ENCODE results near the gene ACAT2. TPM values are rescaled to one million over a fixed set of nuclear protein-coding genes. Genes with fewer than 3 reads are reported as not detected.

Gene ACAT2
- total RNA-seq, 4 donors from 2014 or later = 8.2 to 19.8 (median 13.8) TPM

DNA sequence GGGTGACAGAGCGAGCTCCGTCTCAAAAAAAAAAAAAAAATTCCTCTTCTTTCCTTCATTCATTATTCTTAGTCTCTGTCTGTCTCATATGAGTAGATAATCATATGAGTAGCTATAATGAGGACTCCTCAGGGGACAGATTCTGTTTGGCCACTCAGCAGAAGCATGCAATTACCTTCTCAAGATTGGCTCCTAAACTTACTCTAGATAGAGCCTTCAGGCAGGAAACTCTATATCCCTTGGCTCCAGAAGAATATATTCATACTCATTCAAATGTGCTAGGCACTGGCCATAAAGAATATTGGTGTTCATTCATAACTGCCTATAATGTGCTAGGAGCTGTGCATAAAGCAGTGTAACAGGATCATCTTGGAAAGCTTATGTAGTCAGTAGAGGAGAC, 2.2 kb upstream of the ACAT2 start:
- peaks cover 6 to 22% (median 19%) of the 10 kb centered on the region in 4 donors for H3K4me1 ChIP-seq
- in situ Hi-C loops (cut with MboI; ENCODE audit: low pct_ligation_motif_present in 1 of 4, low pct_unique_long_range_greater_than_20kb in 1 of 4, low sequenced_read_pairs in 3 of 4) (no loop called here), intact Hi-C loops (cut with DNase I; ENCODE audit: low total_unique reads) (no loop called here)
- DNase-seq = no peak
- H3K4me3 ChIP-seq = no peak overlapping the region
- no peaks in the 10 kb centered on the region for H3K27me3 ChIP-seq
- 75 to 82% methylated on average over 2 of the region's 2 CpGs for WGBS, 2 donors (ENCODE audit: low coverage in 1 of 2)
- peaks cover 0 to 14% (median 6%) of the 10 kb centered on the region in 4 donors for H3K36me3 ChIP-seq
- no peaks in the 10 kb centered on the region for H3K9me3 ChIP-seq
- peak overlapping the region in 1 of 4 donors; percentile 0 for H3K27ac ChIP-seq
- TF ChIP-seq POLR2AphosphoS5 (IDR thresholded peaks at IDR 0.05) (peak in 1 of 3 donors; percentile 6), POLR2A (IDR thresholded peaks at IDR 0.05) (no peak)
- TF ChIP-seq, protein P1, sequence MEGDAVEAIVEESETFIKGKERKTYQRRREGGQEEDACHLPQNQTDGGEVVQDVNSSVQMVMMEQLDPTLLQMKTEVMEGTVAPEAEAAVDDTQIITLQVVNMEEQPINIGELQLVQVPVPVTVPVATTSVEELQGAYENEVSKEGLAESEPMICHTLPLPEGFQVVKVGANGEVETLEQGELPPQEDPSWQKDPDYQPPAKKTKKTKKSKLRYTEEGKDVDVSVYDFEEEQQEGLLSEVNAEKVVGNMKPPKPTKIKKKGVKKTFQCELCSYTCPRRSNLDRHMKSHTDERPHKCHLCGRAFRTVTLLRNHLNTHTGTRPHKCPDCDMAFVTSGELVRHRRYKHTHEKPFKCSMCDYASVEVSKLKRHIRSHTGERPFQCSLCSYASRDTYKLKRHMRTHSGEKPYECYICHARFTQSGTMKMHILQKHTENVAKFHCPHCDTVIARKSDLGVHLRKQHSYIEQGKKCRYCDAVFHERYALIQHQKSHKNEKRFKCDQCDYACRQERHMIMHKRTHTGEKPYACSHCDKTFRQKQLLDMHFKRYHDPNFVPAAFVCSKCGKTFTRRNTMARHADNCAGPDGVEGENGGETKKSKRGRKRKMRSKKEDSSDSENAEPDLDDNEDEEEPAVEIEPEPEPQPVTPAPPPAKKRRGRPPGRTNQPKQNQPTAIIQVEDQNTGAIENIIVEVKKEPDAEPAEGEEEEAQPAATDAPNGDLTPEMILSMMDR (IDR thresholded peaks at IDR 0.05) = no peak

DNA sequence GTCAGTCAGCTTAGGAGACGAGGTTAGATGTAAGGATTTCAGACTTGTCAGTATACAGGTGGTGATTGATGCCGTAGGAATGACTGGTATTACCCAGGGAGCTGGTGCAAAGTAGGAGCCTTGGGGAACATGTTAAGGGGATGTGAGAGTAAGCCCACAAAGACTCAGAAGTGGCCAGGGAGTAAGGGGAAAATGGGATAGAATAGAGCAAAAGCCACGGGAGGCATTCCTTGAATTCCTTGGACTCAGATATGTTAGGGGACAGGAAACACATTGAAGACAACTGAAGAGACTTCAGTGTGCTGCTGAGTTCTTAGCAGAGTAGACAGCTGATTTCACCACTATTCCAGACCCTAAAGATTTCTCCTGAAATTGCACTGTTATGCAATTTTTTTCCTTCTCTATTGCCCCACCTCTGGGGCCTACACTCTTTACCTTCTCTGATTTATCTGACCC, 1.2 kb upstream of the ACAT2 start:
- Histone ChIP-seq H3K4me1 (peaks cover 6 to 22% (median 19%) of the 10 kb centered on the region in 4 donors), H3K27ac (peak overlapping the region; percentile 97 to 100 (median 98)), H3K4me3 (peak overlapping the region in 2 of 4 donors; percentile 81 to 92), H3K36me3 (peaks cover 0 to 6% (median 3%) of the 10 kb centered on the region in 4 donors), H3K27me3 (no peaks in the 10 kb centered on the region), H3K9me3 (no peaks in the 10 kb centered on the region)
- no peak for DNase-seq
- WGBS, 2 donors (ENCODE audit: low coverage in 1 of 2) = 56 to 75% methylated on average over 2 to 3 of the region's 3 CpGs
- in situ Hi-C loops (cut with MboI; ENCODE audit: low pct_ligation_motif_present in 1 of 4, low pct_unique_long_range_greater_than_20kb in 1 of 4, low sequenced_read_pairs in 3 of 4) = no loop called here
- TF ChIP-seq POLR2AphosphoS5 (IDR thresholded peaks at IDR 0.05) (no peak), POLR2A (IDR thresholded peaks at IDR 0.05) (no peak), EP300 (IDR thresholded peaks at IDR 0.05; ENCODE audit: low read depth) (no peak)
- TF ChIP-seq, protein P1 (IDR thresholded peaks at IDR 0.05) = no peak
- intact Hi-C loops (cut with DNase I; ENCODE audit: low total_unique reads) = no loop called here

DNA sequence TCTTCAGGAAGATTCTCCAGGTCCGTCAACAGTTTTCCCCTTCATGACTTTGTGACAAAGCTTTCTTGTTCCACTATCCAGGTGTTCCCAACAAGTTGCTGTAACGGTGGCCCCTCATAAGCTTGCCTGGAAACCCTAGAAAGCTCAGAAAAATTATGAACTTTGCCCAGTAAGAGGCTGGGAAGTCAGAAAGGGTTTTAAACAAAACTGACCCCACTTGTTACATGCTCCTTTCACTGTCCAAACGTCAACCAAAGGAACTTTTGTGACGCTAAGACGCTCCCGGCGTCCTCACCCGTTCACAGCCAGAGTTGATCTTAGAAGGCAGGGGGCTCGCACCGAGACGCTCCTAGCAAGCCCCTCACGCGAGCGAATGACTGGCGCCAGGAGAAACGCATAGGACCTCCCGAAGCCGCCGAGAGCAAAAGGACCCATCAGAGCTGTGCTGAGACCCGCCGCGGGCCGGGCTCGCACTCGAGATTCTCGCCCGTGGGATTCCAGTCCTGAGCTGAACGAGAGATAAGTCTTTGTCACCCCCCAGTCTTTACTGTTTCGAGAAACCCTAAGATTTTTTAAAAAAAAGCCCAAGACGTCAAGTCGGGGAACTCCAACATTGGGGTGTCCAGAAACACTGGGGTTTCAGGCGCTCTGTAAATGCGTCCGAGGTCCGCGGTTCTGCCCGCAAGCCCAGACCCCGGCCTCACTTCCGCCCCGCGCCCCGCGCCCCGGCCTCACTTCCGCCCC, 544 bp upstream of the ACAT2 start:
- Histone ChIP-seq H3K4me1 (peaks cover 6 to 22% (median 19%) of the 10 kb centered on the region in 4 donors), H3K4me3 (peak overlapping the region; percentile 45 to 92 (median 78)), H3K27ac (peak overlapping the region; percentile 97 to 100 (median 98)), H3K36me3 (peaks cover 0 to under 1% (median 0%) of the 10 kb centered on the region in 4 donors), H3K9me3 (no peaks in the 10 kb centered on the region), H3K27me3 (no peaks in the 10 kb centered on the region)
- in situ Hi-C loops (cut with MboI; ENCODE audit: low pct_ligation_motif_present in 1 of 4, low pct_unique_long_range_greater_than_20kb in 1 of 4, low sequenced_read_pairs in 3 of 4) = no loop called here
- peak; percentile 31 for DNase-seq
- 2 to 22% methylated on average over 9 to 42 of the region's 45 CpGs for WGBS, 2 donors (ENCODE audit: low coverage in 1 of 2)
- TF ChIP-seq POLR2AphosphoS5 (IDR thresholded peaks at IDR 0.05) = no peak
- TF ChIP-seq POLR2A (IDR thresholded peaks at IDR 0.05) = no peak
- TF ChIP-seq EP300 (IDR thresholded peaks at IDR 0.05; ENCODE audit: low read depth) = no peak
- TF ChIP-seq, protein P1 (IDR thresholded peaks at IDR 0.05) = no peak
- intact Hi-C loops (cut with DNase I; ENCODE audit: low total_unique reads) = no loop called here

DNA sequence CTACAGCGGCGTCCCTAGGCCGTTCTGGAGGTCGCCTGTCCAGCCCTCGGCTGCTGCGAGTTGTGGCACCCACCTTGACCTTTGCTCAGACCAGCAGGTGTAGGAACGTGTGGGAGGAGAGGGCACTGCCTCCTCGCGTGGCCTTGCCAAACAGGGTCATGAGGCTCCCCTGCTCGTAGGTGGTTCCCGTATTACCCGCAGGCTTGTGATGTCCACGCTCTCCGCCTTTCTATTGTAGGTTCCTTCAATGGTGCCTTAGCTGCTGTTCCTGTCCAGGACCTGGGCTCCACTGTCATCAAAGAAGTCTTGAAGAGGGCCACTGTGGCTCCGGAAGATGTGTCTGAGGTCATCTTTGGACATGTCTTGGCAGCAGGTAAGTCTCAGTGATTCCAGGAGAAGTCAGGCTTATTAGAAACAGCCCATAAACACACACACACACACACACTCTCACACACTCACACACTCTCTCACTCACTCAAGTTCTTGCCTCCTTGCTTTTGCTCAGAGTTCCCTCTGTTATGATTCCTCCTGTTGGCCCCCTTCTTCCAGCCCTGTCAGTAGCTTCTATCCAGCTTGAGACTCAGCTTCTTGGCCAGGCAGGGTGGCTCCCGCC, 942 bp downstream of the ACAT2 start:
- Histone ChIP-seq H3K27ac (peak overlapping the region; percentile 97 to 100 (median 98)), H3K4me1 (peaks cover 6 to 22% (median 19%) of the 10 kb centered on the region in 4 donors), H3K4me3 (peak overlapping the region; percentile 60 to 92 (median 78)), H3K27me3 (no peaks in the 10 kb centered on the region), H3K9me3 (no peaks in the 10 kb centered on the region), H3K36me3 (peaks cover 0 to 12% (median 3%) of the 10 kb centered on the region in 4 donors)
- in situ Hi-C loops (cut with MboI; ENCODE audit: low pct_ligation_motif_present in 1 of 4, low pct_unique_long_range_greater_than_20kb in 1 of 4, low sequenced_read_pairs in 3 of 4) (no loop called here), intact Hi-C loops (cut with DNase I; ENCODE audit: low total_unique reads) (no loop called here)
- TF ChIP-seq POLR2AphosphoS5 (IDR thresholded peaks at IDR 0.05) (no peak), EP300 (IDR thresholded peaks at IDR 0.05; ENCODE audit: low read depth) (no peak), POLR2A (IDR thresholded peaks at IDR 0.05) (no peak)
- TF ChIP-seq, protein P1 (IDR thresholded peaks at IDR 0.05) = no peak
- peak; percentile 36 for DNase-seq
- 12 to 67% methylated on average over 1 to 14 of the region's 16 CpGs for WGBS, 2 donors (ENCODE audit: low coverage in 1 of 2)
